ENCODE data around the gene KCNT1. TPM values are rescaled to one million over a fixed set of nuclear protein-coding genes. Genes with fewer than 3 reads are reported as not detected.

The KCNT1 gene
- total RNA-seq, 1 experiment from 2014 or later, result 0.68 TPM

DNA sequence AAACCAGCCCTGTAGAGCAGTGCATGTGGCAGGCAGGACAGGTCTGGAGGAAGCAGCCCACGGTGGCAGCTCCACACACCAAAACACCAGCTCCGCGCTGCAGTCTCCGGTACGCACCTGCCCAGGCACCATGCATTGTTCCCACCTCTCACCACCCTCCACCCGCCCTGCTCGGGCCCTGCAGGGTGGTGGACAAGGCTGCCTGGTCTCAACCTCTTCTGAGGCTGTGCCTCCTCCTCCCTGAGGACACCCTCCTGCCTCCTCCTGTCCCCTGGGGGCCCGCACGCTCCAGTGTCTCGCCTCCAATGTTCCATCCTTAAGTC is 96.2 kb downstream of the KCNT1 start:
- Mint-ChIP-seq H3K9me3 (no peaks in the 10 kb centered on the region; a peak in 1 of 5 replicates), H3K27me3 (ENCODE audit: low read depth) (no peaks in the 10 kb centered on the region), H3K4me1 (peaks cover 5 to 16% of the 10 kb centered on the region in 2 experiments), H3K4me3 (no peak overlapping the region), H3K36me3 (ENCODE audit: insufficient read depth in 1 of 3, low read depth in 3 of 3) (no peaks in the 10 kb centered on the region), H3K27ac (peak overlapping the region; percentile 10 to 56 (median 30); a peak in 3 of 7 replicates)
- Histone ChIP-seq H3K18ac (ENCODE audit: insufficient read length, low read depth, low read length) (no peak overlapping the region), H2AK5ac (ENCODE audit: insufficient read length, low read length) (no peak overlapping the region), H3K79me1 (ENCODE audit: insufficient read depth, low read depth, low read length, poor library complexity, severe bottlenecking) (no peaks in the 10 kb centered on the region), H3K79me2 (ENCODE audit: insufficient read depth, low read length) (no peaks in the 10 kb centered on the region), H2BK12ac (ENCODE audit: insufficient read length, low read depth, low read length) (no peak overlapping the region), H4K5ac (ENCODE audit: insufficient read length, low read depth, low read length) (no peak overlapping the region), H3T11ph (ENCODE audit: low read length) (no peak overlapping the region), H2BK5ac (ENCODE audit: insufficient read length, low read length) (no peak overlapping the region), H3K4me2 (ENCODE audit: insufficient read depth, insufficient read length, low read length) (no peak overlapping the region), H4K8ac (replicated peaks; ENCODE audit: insufficient read length, low read depth, low read length) (no peak overlapping the region), H2AFZ (ENCODE audit: low read length) (no peak overlapping the region), H3K56ac (ENCODE audit: insufficient read length, low read depth, low read length) (no peak overlapping the region), H3K14ac (ENCODE audit: insufficient read depth, low read length) (no peak overlapping the region), H4K20me1 (ENCODE audit: control insufficient read depth, insufficient read depth, insufficient read length) (no peaks in the 10 kb centered on the region), H3K23ac (ENCODE audit: insufficient read length, low read depth, low read length) (no peak overlapping the region), H2BK120ac (ENCODE audit: low read depth, low read length, poor library complexity, severe bottlenecking) (no peak overlapping the region), H3K4me1 (ENCODE audit: insufficient read depth, low read length) (no peaks in the 10 kb centered on the region), H3K9me3 (ENCODE audit: control insufficient read depth, low read depth, low read length) (no peaks in the 10 kb centered on the region), H2BK15ac (ENCODE audit: low read depth, low read length) (no peak overlapping the region), H3K27me3 (ENCODE audit: insufficient read depth, low read length) (no peaks in the 10 kb centered on the region), H3K27ac (ENCODE audit: insufficient read length, low read depth, low read length) (no peak overlapping the region), H3K23me2 (ENCODE audit: insufficient read length, low read depth, low read length, poor library complexity, severe bottlenecking) (no peaks in the 10 kb centered on the region), H3K4ac (ENCODE audit: low read depth, low read length) (no peak overlapping the region), H2BK20ac (ENCODE audit: low read depth, low read length, poor library complexity, severe bottlenecking) (no peak overlapping the region), H4K91ac (ENCODE audit: insufficient read length, low read depth, low read length) (no peak overlapping the region), H3K9ac (ENCODE audit: extremely low read depth, insufficient read length, low read length) (no peak overlapping the region)
- TF ChIP-seq, protein P1, sequence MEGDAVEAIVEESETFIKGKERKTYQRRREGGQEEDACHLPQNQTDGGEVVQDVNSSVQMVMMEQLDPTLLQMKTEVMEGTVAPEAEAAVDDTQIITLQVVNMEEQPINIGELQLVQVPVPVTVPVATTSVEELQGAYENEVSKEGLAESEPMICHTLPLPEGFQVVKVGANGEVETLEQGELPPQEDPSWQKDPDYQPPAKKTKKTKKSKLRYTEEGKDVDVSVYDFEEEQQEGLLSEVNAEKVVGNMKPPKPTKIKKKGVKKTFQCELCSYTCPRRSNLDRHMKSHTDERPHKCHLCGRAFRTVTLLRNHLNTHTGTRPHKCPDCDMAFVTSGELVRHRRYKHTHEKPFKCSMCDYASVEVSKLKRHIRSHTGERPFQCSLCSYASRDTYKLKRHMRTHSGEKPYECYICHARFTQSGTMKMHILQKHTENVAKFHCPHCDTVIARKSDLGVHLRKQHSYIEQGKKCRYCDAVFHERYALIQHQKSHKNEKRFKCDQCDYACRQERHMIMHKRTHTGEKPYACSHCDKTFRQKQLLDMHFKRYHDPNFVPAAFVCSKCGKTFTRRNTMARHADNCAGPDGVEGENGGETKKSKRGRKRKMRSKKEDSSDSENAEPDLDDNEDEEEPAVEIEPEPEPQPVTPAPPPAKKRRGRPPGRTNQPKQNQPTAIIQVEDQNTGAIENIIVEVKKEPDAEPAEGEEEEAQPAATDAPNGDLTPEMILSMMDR (conservative IDR thresholded peaks at IDR 0.05), result no peak
- DNase-seq, result no peak
- WGBS (ENCODE audit: extremely low coverage, insufficient read length, low lambda C conversion rate), result no CpG with 5 or more reads among the region's 10 CpGs
